Ovary (tissue), 9 donors: ENCODE results near the gene OR51B5. TPM values are rescaled to one million over a fixed set of nuclear protein-coding genes. Genes with fewer than 3 reads are reported as not detected.

ENCODE experiments used
- DNase-seq, 5 donors: peaks; one replicate each; pipeline ENCODE4 v3.0.0-alpha.2; 2019 to 2020
- H3K27ac ChIP-seq, 2 donors: fragments of 200-600 bp; one replicate each; pipeline versions ENCODE4 v1.5.1 to v1.8.0; 2019 to 2022
- H3K27me3 ChIP-seq: fragments of 200-600 bp; one replicate; pipeline ENCODE4 v1.8.0; 2022
- H3K36me3 ChIP-seq: fragments of 200-600 bp; sonication (generic); one replicate; pipeline ENCODE4 v1.5.1; 2019
- H3K4me1 ChIP-seq: one replicate; pipeline ENCODE4 v1.8.1; 2013; ENCODE audit warnings: mild to moderate bottlenecking, moderate library complexity; ENCODE audit not compliant: insufficient read depth
- H3K4me3 ChIP-seq: fragments of 200-600 bp; sonication (generic); one replicate; pipeline ENCODE4 v1.5.1; 2017
- H3K9me3 ChIP-seq, 2 donors: fragments of 200-600 bp in 1 of 2; sonication (generic) in 1 of 2; one replicate each; pipeline versions ENCODE4 v1.5.1 to v1.8.1; 2013 to 2019; ENCODE audit warnings: mild to moderate bottlenecking in 1 of 2, moderate library complexity in 1 of 2
- EP300 ChIP-seq: sonication (generic); formaldehyde crosslinking; IDR thresholded peaks from one replicate; pipeline ENCODE4 v1.6.1; 2017; ENCODE audit warnings: antibody characterized with exemption
- POLR2A ChIP-seq: fragments of 450-650 bp; IDR thresholded peaks from one replicate; pipeline ENCODE4 v1.6.1; 2017; ENCODE audit warnings: antibody characterized with exemption, mild to moderate bottlenecking, moderate library complexity
- WGBS, 3 donors: extraction: QIAGEN DNeasy Blood & Tissue Kit in 1 of 3; methylation state at CpG; one replicate each; pipeline versions ENCODE4 v1.1.5 to v1.1.7; 2013 to 2017; 5-methylcytosine and 5-hydroxymethylcytosine counted together
- intact Hi-C, 4 donors: fragments of 100-400 bp; cut with DNase I; formaldehyde crosslinking; loops; one replicate each; pipeline versions ENCODE4 v1.11.0 to v1.15.1; 2022 to 2023
- polyA plus RNA-seq, 2 donors: library from polyadenylated mRNA; stranded (reverse); fragments of 200-250 nt in 1 of 2; fragments of 350-450 nt in 1 of 2; fragmentation: Illumina TruSeq in 1 of 2; extraction: RNeasy Lipid Tissue Mini Kit (QIAGEN cat#74804) in 1 of 2; gene quantifications; one replicate each; pipeline ENCODE4 v1.2.3, GENCODE V29; 2013 to 2014
- total RNA-seq, 7 donors: library from RNA; depleted of rRNA in 2 of 7; stranded (reverse); fragments of >200 nt in 2 of 7; fragmentation: NEBNext Ultra II Directional in 3 of 7; extraction: Animal tissue kit (Norgen Biotek cat#: 25700) in 3 of 7; gene quantifications; one replicate each; pipeline versions ENCODE4 v1.1.0 to v1.2.4, GENCODE V29; 2016 to 2023
- TF ChIP-seq, protein P1 (sequence below), 3 donors: fragments of 450-650 bp in 2 of 3; fragments of 200-600 bp in 1 of 3; IDR thresholded peaks; one replicate each; pipeline versions ENCODE4 v1.5.1 to v1.8.0; 2016 to 2022; ENCODE audit warnings: antibody characterized with exemption in 3 of 3, mild to moderate bottlenecking in 1 of 3
- donor health status: DM: no; HTN: no; CAD: no; lungs with moderate emphysema.
- donor health status: DM: no; HTN: no; CAD: no.
- donor health status: Bipolar disorder and iron deficiency.
- donor health status: DM: yes; HTN: yes; CAD: no.
- donor health status: DM: no; HTN: no; CAD: no.
- donor health status: DM: yes; HTN: yes; CAD: no.

OR51B5 gene
- total and polyA plus RNA-seq, 9 donors, result 0.30 to 2.1 (median 0.74) TPM

- H3K4me3 ChIP-seq, result no peak within 1 kb of the TSS
These were observed 7.9 kb upstream of the OR51B5 start, which contains the start of gene OR51B6 for GRCh38 chr11:5351208-5351607. Gene OR51B6, plus strand, starts transcription at chr11:5351508. Its CDS starts 0 bp downstream, at chr11:5351508.

DNA sequence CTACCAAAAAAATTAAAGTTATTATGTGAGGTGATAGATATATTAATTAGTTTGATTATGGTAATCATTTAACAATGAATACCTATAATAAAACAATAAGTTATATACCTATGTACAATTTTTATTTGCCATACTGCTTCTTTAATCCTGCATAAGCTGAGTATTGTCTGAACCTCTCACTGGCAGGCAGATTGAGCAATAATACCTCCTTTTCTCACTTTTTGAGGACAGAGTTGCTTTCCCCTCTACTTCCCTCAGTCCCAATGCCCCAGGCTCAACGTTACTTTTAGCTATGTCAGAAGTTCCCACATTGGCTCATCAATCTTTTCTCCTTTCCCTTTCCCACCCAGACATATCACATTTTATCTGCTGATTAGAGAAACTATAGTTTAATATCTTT lies 6.2 kb upstream of the OR51B5 start:
- intact Hi-C loops, result no loop called here
- H3K27me3 ChIP-seq, result no peaks in the 10 kb centered on the region
- 39 to 54% (median 44%) methylated on average over 1 of the region's 1 CpG for WGBS, 3 donors
- no peak overlapping the region for H3K27ac ChIP-seq
- TF ChIP-seq, protein P1, sequence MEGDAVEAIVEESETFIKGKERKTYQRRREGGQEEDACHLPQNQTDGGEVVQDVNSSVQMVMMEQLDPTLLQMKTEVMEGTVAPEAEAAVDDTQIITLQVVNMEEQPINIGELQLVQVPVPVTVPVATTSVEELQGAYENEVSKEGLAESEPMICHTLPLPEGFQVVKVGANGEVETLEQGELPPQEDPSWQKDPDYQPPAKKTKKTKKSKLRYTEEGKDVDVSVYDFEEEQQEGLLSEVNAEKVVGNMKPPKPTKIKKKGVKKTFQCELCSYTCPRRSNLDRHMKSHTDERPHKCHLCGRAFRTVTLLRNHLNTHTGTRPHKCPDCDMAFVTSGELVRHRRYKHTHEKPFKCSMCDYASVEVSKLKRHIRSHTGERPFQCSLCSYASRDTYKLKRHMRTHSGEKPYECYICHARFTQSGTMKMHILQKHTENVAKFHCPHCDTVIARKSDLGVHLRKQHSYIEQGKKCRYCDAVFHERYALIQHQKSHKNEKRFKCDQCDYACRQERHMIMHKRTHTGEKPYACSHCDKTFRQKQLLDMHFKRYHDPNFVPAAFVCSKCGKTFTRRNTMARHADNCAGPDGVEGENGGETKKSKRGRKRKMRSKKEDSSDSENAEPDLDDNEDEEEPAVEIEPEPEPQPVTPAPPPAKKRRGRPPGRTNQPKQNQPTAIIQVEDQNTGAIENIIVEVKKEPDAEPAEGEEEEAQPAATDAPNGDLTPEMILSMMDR (IDR thresholded peaks at IDR 0.05), result no peak
- TF ChIP-seq POLR2A (no peak), EP300 (no peak)
- H3K9me3 ChIP-seq, result no peaks in the 10 kb centered on the region
- DNase-seq, result no peak
- no peaks in the 10 kb centered on the region for H3K36me3 ChIP-seq
- no peaks in the 10 kb centered on the region for H3K4me1 ChIP-seq
- H3K4me3 ChIP-seq, result no peak overlapping the region

More at GRCh38 chr11:5351208-5351607, 7.9 kb upstream of the OR51B5 start, which contains the start of gene OR51B6:
- H3K36me3 ChIP-seq, result no peaks in the 10 kb centered on the region
- H3K27me3 ChIP-seq, result no peaks in the 10 kb centered on the region
- no peaks in the 10 kb centered on the region for H3K9me3 ChIP-seq
- 75 to 88% (median 82%) methylated on average over 1 of the region's 1 CpG for WGBS, 3 donors
- intact Hi-C loops, result no loop called here
- TF ChIP-seq EP300 (no peak), POLR2A (no peak)
- TF ChIP-seq, protein P1 (IDR thresholded peaks at IDR 0.05), result no peak
- no peaks in the 10 kb centered on the region for H3K4me1 ChIP-seq
- DNase-seq, result no peak
- H3K27ac ChIP-seq, result no peak within 1 kb of the TSS

- intact Hi-C loops, result no loop called here
- no peaks in the 10 kb centered on the region for H3K9me3 ChIP-seq
- H3K4me1 ChIP-seq, result no peaks in the 10 kb centered on the region
- H3K27ac ChIP-seq, result no peak overlapping the region
- no peaks in the 10 kb centered on the region for H3K27me3 ChIP-seq
- TF ChIP-seq POLR2A (no peak), EP300 (no peak)
- TF ChIP-seq, protein P1 (IDR thresholded peaks at IDR 0.05), result no peak
- no peaks in the 10 kb centered on the region for H3K36me3 ChIP-seq
- H3K4me3 ChIP-seq, result no peak overlapping the region
- WGBS, 3 donors, result 23 to 37% (median 35%) methylated on average over 3 of the region's 3 CpGs
- no peak for DNase-seq
These were observed 5.3 kb upstream of the OR51B5 start for GRCh38 chr11:5348551-5349194.

- 68 to 73% (median 73%) methylated on average over 3 of the region's 3 CpGs for WGBS, 3 donors
- no peak for TF ChIP-seq POLR2A
- TF ChIP-seq, protein P1 (IDR thresholded peaks at IDR 0.05), result no peak
- TF ChIP-seq EP300, result no peak
- no peak for DNase-seq
- Histone ChIP-seq H3K9me3 (no peaks in the 10 kb centered on the region), H3K27me3 (no peaks in the 10 kb centered on the region), H3K36me3 (no peaks in the 10 kb centered on the region), H3K4me3 (no peak overlapping the region), H3K4me1 (no peaks in the 10 kb centered on the region), H3K27ac (no peak overlapping the region)
- intact Hi-C loops, result no loop called here
These were observed 2.5 kb upstream of the OR51B5 start for GRCh38 chr11:5345831-5346230.
